HEK293T (cell line): ENCODE measurements around the gene TAF1C.

ENCODE experiments used
- BHLHE40 ChIP-seq: fragments of 450-650 bp; IDR thresholded peaks from 2 replicates; pipeline ENCODE4 v1.6.1; 2016; ENCODE audit warnings: mild to moderate bottlenecking, moderate library complexity, borderline replicate concordance
- CTBP1 ChIP-seq: fragments of 450-650 bp; IDR thresholded peaks from 2 replicates; pipeline ENCODE4 v1.6.1; 2016; ENCODE audit warnings: borderline replicate concordance
- ELF4 ChIP-seq: fragments of 450-650 bp; IDR thresholded peaks from 2 replicates; pipeline ENCODE4 v1.6.1; 2017; ENCODE audit warnings: antibody characterized with exemption
- FOXA1 ChIP-seq: fragments of 450-650 bp; IDR thresholded peaks from 2 replicates; pipeline ENCODE4 v1.6.1; 2016; ENCODE audit warnings: mild to moderate bottlenecking
- FOXM1 ChIP-seq: fragments of 450-650 bp; IDR thresholded peaks from 2 replicates; pipeline ENCODE4 v1.6.1; 2017; ENCODE audit warnings: mild to moderate bottlenecking, borderline replicate concordance
- L3MBTL2 ChIP-seq: fragments of 450-650 bp; conservative IDR thresholded peaks from 2 replicates; pipeline ENCODE4 v1.6.1; 2016; ENCODE audit warnings: mild to moderate bottlenecking
- LEF1 ChIP-seq: fragments of 450-650 bp; IDR thresholded peaks from 2 replicates; pipeline ENCODE4 v1.6.1; 2017; ENCODE audit warnings: mild to moderate bottlenecking, borderline replicate concordance
- NFRKB ChIP-seq: fragments of 450-650 bp; IDR thresholded peaks from 2 replicates; pipeline ENCODE4 v1.6.1; 2016; ENCODE audit warnings: mild to moderate bottlenecking, moderate library complexity
- SUZ12 ChIP-seq: fragments of 450-650 bp; IDR thresholded peaks from 2 replicates; pipeline ENCODE4 v1.6.1; 2016; ENCODE audit warnings: mild to moderate bottlenecking
- ZNF384 ChIP-seq: fragments of 450-650 bp; IDR thresholded peaks from 2 replicates; pipeline ENCODE4 v1.6.1; 2016

- no peak for TF ChIP-seq NFRKB
- no peak for TF ChIP-seq FOXM1
- no peak for TF ChIP-seq FOXA1
- no peak for TF ChIP-seq L3MBTL2
- TF ChIP-seq BHLHE40: no peak
- TF ChIP-seq SUZ12: no peak
- TF ChIP-seq ZNF384: no peak
- TF ChIP-seq ELF4: no peak
- no peak for TF ChIP-seq CTBP1
- no peak for TF ChIP-seq LEF1
Observed at GRCh38 chr16:84144209-84144858, 42.5 kb downstream of the TAF1C start.
